NB4 (cell line): ENCODE measurements around the gene SYNJ1.
A peak's percentile ranks its signal among the peaks of the same experiment; 100 is the strongest.

Source experiments
- CTCF ChIP-seq: IDR thresholded peaks from one replicate; pipeline ENCODE4 v1.5.1; 2012; ENCODE audit warnings: low read depth, low read length
- MYC ChIP-seq: IDR thresholded peaks from 2 replicates; pipeline ENCODE4 v1.6.1; 2011; ENCODE audit warnings: low read depth, low read length
- POLR2A ChIP-seq: IDR thresholded peaks from 2 replicates; pipeline ENCODE4 v1.6.1; 2011; ENCODE audit warnings: mild to moderate bottlenecking; ENCODE audit not compliant: insufficient read length; ENCODE audit errors: extremely low read depth

GRCh38 chr21:32611471-32611997 is 116.3 kb downstream of the SYNJ1 start:
- no peak for TF ChIP-seq CTCF
- no peak for TF ChIP-seq POLR2A
- TF ChIP-seq MYC = 0 out of 2 replicates have a peak, but pooled peaks have one; percentile 6
